Ishikawa (cell line): ENCODE measurements around the gene ARFGEF3.

Experiments used
- CEBPB ChIP-seq: IDR thresholded peaks from 2 replicates; pipeline ENCODE4 v1.6.1; 2012
- CREB1 ChIP-seq: IDR thresholded peaks from 2 replicates; pipeline ENCODE4 v1.6.1; 2012; ENCODE audit warnings: low read depth
- EP300 ChIP-seq: IDR thresholded peaks from 2 replicates; pipeline ENCODE4 v1.6.1; 2012; ENCODE audit warnings: borderline replicate concordance
- FOXM1 ChIP-seq: IDR thresholded peaks from 2 replicates; pipeline ENCODE4 v1.6.1; 2012; ENCODE audit warnings: low read depth, borderline replicate concordance
- NFIC ChIP-seq: IDR thresholded peaks from 2 replicates; pipeline ENCODE4 v1.6.1; 2012
- REST ChIP-seq: IDR thresholded peaks from 2 replicates; pipeline ENCODE4 v1.6.1; 2012; ENCODE audit warnings: low read depth, mild to moderate bottlenecking
- TAF1 ChIP-seq: IDR thresholded peaks from 2 replicates; pipeline ENCODE4 v1.6.1; 2012; ENCODE audit warnings: low read depth, mild to moderate bottlenecking
- TCF12 ChIP-seq: IDR thresholded peaks from 2 replicates; pipeline ENCODE4 v1.6.1; 2012; ENCODE audit warnings: low read depth
- TEAD4 ChIP-seq: IDR thresholded peaks from 2 replicates; pipeline ENCODE4 v1.6.1; 2012
- USF1 ChIP-seq: IDR thresholded peaks from 2 replicates; pipeline ENCODE4 v1.6.1; 2012
- YY1 ChIP-seq: IDR thresholded peaks from 2 replicates; pipeline ENCODE4 v1.6.1; 2012; ENCODE audit warnings: low read depth
- ZBTB7A ChIP-seq: IDR thresholded peaks from 2 replicates; pipeline ENCODE4 v1.6.1; 2012; ENCODE audit warnings: low read depth

- no peak for TF ChIP-seq CEBPB
- TF ChIP-seq NFIC: no peak
- no peak for TF ChIP-seq YY1
- no peak for TF ChIP-seq ZBTB7A
- TF ChIP-seq TAF1: no peak
- no peak for TF ChIP-seq FOXM1
- no peak for TF ChIP-seq REST
- TF ChIP-seq EP300: no peak
- TF ChIP-seq USF1: no peak
- TF ChIP-seq TCF12: no peak
- TF ChIP-seq TEAD4: no peak
- TF ChIP-seq CREB1: no peak
Observed at GRCh38 chr6:138293428-138294395, 132.0 kb downstream of the ARFGEF3 start.
